Measurements from ENCODE around the gene GSK3A. TPM values are rescaled to one million over a fixed set of nuclear protein-coding genes. Genes with fewer than 3 reads are reported as not detected.

Gene GSK3A
- total and polyA plus RNA-seq, 9 of the 15 experiments (the other 6 are each of a cell fraction or from before 2014, with no cell fraction given) = 0.62 to 90.7 (median 33.3) TPM

GRCh38 chr19:42268142-42268703 lies 25.8 kb upstream of the GSK3A start (continued):
- TF ChIP-seq REST (IDR thresholded peaks at IDR 0.05; ENCODE audit: borderline replicate concordance) (peak; percentile 38; the same call in 1 of the 2 replicates), REST (CRISPR knock-in tag; IDR thresholded peaks at IDR 0.05; ENCODE audit: low read depth) (peak; percentile 79), POLR2AphosphoS5 (IDR thresholded peaks at IDR 0.05; ENCODE audit: control insufficient read depth, insufficient read depth, low read depth, low read length) (peak; percentile 14; the same call in 1 of the 2 replicates), ZBTB49 (CRISPR knock-in tag; IDR thresholded peaks at IDR 0.05; ENCODE audit: borderline replicate concordance) (no peak), RNF2 (IDR thresholded peaks at IDR 0.05) (peak; percentile 95), ZNF41 (CRISPR knock-in tag; conservative IDR thresholded peaks at IDR 0.05) (0 out of 2 replicates have a peak, but pooled peaks have one; percentile 46), ZNF766 (CRISPR knock-in tag; conservative IDR thresholded peaks at IDR 0.05) (peak; percentile 97; the same call in 1 of the 2 replicates), CSDE1 (IDR thresholded peaks at IDR 0.05) (no peak), ZNF75A (CRISPR knock-in tag; IDR thresholded peaks at IDR 0.05) (no peak), GABPA (tag; conservative IDR thresholded peaks at IDR 0.05; ENCODE audit: low read depth) (no peak), E2F8 (IDR thresholded peaks at IDR 0.05; ENCODE audit: low read depth, partially characterized antibody) (peak; percentile 74), COPS2 (conservative IDR thresholded peaks at IDR 0.05) (no peak), MEIS2 (IDR thresholded peaks at IDR 0.05; ENCODE audit: partially characterized antibody) (peak; percentile 52)
- TF ChIP-seq, protein P1, sequence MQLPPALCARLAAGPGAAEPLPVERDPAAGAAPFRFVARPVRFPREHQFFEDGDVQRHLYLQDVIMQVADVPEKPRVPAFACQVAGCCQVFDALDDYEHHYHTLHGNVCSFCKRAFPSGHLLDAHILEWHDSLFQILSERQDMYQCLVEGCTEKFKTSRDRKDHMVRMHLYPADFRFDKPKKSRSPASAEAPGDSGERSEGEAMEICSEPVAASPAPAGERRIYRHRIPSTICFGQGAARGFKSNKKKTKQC (CRISPR knock-in tag; IDR thresholded peaks at IDR 0.05) = 0 out of 2 replicates have a peak, but pooled peaks have one; percentile 52
